A673 (cell line): ENCODE results near the gene EXD3.

Experiments used
- EZH2 ChIP-seq: fragments of 200-600 bp; sonication (generic); IDR thresholded peaks from 2 replicates; pipeline ENCODE4 v1.6.1; 2017; ENCODE audit warnings: borderline replicate concordance, low read depth, mild to moderate bottlenecking, mixed read lengths, antibody characterized with exemption, low read length; ENCODE audit not compliant: poor library complexity, severe bottlenecking
- TF ChIP-seq, protein P1 (sequence below): fragments of 300-800, 200-600 bp; sonication (generic); conservative IDR thresholded peaks from 2 replicates; pipeline ENCODE4 v1.5.1; 2017; ENCODE audit warnings: low read depth, mild to moderate bottlenecking, antibody characterized with exemption, low read length, moderate library complexity, mixed read lengths

DNA sequence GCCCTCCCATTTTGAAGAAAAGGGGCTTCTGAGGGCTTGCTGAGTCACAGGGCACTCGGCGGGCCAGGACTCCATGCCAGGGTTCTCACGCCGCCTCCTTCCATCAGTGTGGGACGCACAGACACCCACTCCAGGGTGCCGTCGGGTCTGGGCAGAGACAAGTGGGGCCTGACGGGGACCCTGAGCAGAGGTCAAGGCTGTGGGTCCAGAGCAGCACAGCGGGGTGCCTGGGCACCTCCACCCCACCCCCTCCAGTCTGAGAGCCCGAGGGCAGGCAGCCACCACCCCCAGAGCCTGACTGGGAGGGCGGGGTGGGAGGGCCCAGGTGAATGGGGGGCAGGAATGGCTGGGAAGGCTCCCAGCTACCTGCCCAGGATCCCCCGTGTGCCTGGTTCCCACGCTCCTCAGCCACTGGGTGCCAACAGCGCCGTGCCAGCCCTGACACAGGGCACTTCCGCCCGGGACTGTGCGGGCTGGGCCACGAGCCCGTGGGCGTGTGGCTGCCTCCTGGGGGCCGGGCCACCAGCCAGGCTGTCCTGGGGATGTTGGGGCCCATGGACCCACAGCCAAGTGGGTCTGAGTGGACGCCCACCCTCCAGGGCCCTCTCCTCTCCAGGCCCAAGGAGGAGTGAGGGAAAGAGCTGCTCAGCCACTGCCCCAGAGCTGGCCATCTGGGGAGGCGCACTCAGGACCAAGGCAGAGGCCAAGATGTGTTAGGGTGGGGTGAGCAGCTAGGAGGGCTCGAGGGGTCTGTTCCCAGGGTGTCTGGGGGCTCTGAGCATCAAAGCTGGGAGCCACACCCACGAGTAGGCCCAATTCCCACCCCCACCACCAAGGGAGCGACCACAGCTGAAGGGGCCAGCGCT, 110.7 kb downstream of the EXD3 start:
- TF ChIP-seq, protein P1, sequence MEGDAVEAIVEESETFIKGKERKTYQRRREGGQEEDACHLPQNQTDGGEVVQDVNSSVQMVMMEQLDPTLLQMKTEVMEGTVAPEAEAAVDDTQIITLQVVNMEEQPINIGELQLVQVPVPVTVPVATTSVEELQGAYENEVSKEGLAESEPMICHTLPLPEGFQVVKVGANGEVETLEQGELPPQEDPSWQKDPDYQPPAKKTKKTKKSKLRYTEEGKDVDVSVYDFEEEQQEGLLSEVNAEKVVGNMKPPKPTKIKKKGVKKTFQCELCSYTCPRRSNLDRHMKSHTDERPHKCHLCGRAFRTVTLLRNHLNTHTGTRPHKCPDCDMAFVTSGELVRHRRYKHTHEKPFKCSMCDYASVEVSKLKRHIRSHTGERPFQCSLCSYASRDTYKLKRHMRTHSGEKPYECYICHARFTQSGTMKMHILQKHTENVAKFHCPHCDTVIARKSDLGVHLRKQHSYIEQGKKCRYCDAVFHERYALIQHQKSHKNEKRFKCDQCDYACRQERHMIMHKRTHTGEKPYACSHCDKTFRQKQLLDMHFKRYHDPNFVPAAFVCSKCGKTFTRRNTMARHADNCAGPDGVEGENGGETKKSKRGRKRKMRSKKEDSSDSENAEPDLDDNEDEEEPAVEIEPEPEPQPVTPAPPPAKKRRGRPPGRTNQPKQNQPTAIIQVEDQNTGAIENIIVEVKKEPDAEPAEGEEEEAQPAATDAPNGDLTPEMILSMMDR = no peak
- TF ChIP-seq EZH2 = no peak
